ENCODE measurements around the gene HSPA4. TPM values are rescaled to one million over a fixed set of nuclear protein-coding genes. Genes with fewer than 3 reads are reported as not detected.

HSPA4 gene
- total and polyA plus RNA-seq, 4 donors: 33.0 to 102 (median 62.5) TPM

GRCh38 chr5:133062276-133062675 is 10.5 kb downstream of the HSPA4 start:
- TF ChIP-seq CTCF (IDR thresholded peaks at IDR 0.05; ENCODE audit: control extremely low read depth, extremely low read depth): no peak
- ATAC-seq (ENCODE audit: insufficient read depth, low FRiP score) (no peak), DNase-seq (no peak)
- Histone ChIP-seq H3K9ac (ENCODE audit: insufficient read depth in 1 of 2, low read length in 2 of 2) (no peak overlapping the region), H3K4me1 (ENCODE audit: control insufficient read depth in 5 of 5, insufficient read depth in 5 of 5, low read length in 5 of 5) (peaks cover 0 to 14% (median 4%) of the 10 kb centered on the region in 5 donors), H3K27me3 (ENCODE audit: control insufficient read depth in 3 of 3, insufficient read depth in 3 of 3, low read length in 2 of 3) (no peaks in the 10 kb centered on the region), H3K27ac (ENCODE audit: low read depth in 1 of 2, low read length in 1 of 2) (no peak overlapping the region), H3K9me3 (ENCODE audit: control insufficient read depth in 4 of 4, insufficient read depth in 3 of 4, low read length in 3 of 4) (no peaks in the 10 kb centered on the region), H3K36me3 (ENCODE audit: control insufficient read depth in 4 of 4, insufficient read depth in 4 of 4, low read length in 4 of 4) (peaks cover 2 to 12% (median 4%) of the 10 kb centered on the region in 4 donors), H3K4me3 (no peak overlapping the region)
- WGBS, 2 donors: 45 to 50% methylated on average over 1 of the region's 1 CpG

- H3K9ac ChIP-seq (ENCODE audit: insufficient read depth in 1 of 2, low read length in 2 of 2): no peak overlapping the region
- peaks cover 0 to 14% (median 4%) of the 10 kb centered on the region in 5 donors for H3K4me1 ChIP-seq (ENCODE audit: control insufficient read depth in 5 of 5, insufficient read depth in 5 of 5, low read length in 5 of 5)
- TF ChIP-seq CTCF (IDR thresholded peaks at IDR 0.05; ENCODE audit: control extremely low read depth, extremely low read depth): no peak
- ATAC-seq (ENCODE audit: insufficient read depth, low FRiP score) (no peak), DNase-seq (no peak)
- H3K27me3 ChIP-seq (ENCODE audit: control insufficient read depth in 3 of 3, insufficient read depth in 3 of 3, low read length in 2 of 3): no peaks in the 10 kb centered on the region
- no peak overlapping the region for H3K27ac ChIP-seq (ENCODE audit: low read depth in 1 of 2, low read length in 1 of 2)
- no peak overlapping the region for H3K4me3 ChIP-seq
- 86 to 88% methylated on average over 10 of the region's 10 CpGs for WGBS, 2 donors
- H3K9me3 ChIP-seq (ENCODE audit: control insufficient read depth in 4 of 4, insufficient read depth in 3 of 4, low read length in 3 of 4): no peaks in the 10 kb centered on the region
- H3K36me3 ChIP-seq (ENCODE audit: control insufficient read depth in 4 of 4, insufficient read depth in 4 of 4, low read length in 4 of 4): peaks cover 2 to 13% (median 10%) of the 10 kb centered on the region in 4 donors
Observed at GRCh38 chr5:133063965-133064364, 12.2 kb downstream of the HSPA4 start.

GRCh38 chr5:133065471-133065870 is 13.7 kb downstream of the HSPA4 start:
- H3K9ac ChIP-seq (ENCODE audit: insufficient read depth in 1 of 2, low read length in 2 of 2): no peak overlapping the region
- peaks cover 0 to 14% (median 4%) of the 10 kb centered on the region in 5 donors for H3K4me1 ChIP-seq (ENCODE audit: control insufficient read depth in 5 of 5, insufficient read depth in 5 of 5, low read length in 5 of 5)
- H3K4me3 ChIP-seq: no peak overlapping the region
- no peaks in the 10 kb centered on the region for H3K9me3 ChIP-seq (ENCODE audit: control insufficient read depth in 4 of 4, insufficient read depth in 3 of 4, low read length in 3 of 4)
- peaks cover 9 to 23% (median 15%) of the 10 kb centered on the region in 4 donors for H3K36me3 ChIP-seq (ENCODE audit: control insufficient read depth in 4 of 4, insufficient read depth in 4 of 4, low read length in 4 of 4)
- H3K27me3 ChIP-seq (ENCODE audit: control insufficient read depth in 3 of 3, insufficient read depth in 3 of 3, low read length in 2 of 3): no peaks in the 10 kb centered on the region
- 76 to 88% methylated on average over 1 of the region's 1 CpG for WGBS, 2 donors
- no peak for TF ChIP-seq CTCF (IDR thresholded peaks at IDR 0.05; ENCODE audit: control extremely low read depth, extremely low read depth)
- ATAC-seq (ENCODE audit: insufficient read depth, low FRiP score) (no peak), DNase-seq (peak in 2 of 3 donors; percentile 30 to 59)
- H3K27ac ChIP-seq (ENCODE audit: low read depth in 1 of 2, low read length in 1 of 2): no peak overlapping the region

- no peak for TF ChIP-seq CTCF (IDR thresholded peaks at IDR 0.05; ENCODE audit: control extremely low read depth, extremely low read depth)
- WGBS, 2 donors: 83 to 91% methylated on average over 2 of the region's 2 CpGs
- no peak for ATAC-seq (ENCODE audit: insufficient read depth, low FRiP score)
Observed at GRCh38 chr5:133066045-133066444, 14.2 kb downstream of the HSPA4 start.

More at GRCh38 chr5:133066045-133066444, 14.2 kb downstream of the HSPA4 start:
- no peak for DNase-seq
- Histone ChIP-seq H3K36me3 (ENCODE audit: control insufficient read depth in 4 of 4, insufficient read depth in 4 of 4, low read length in 4 of 4) (peaks cover 13 to 27% (median 16%) of the 10 kb centered on the region in 4 donors), H3K9me3 (ENCODE audit: control insufficient read depth in 4 of 4, insufficient read depth in 3 of 4, low read length in 3 of 4) (no peaks in the 10 kb centered on the region), H3K4me3 (no peak overlapping the region), H3K9ac (ENCODE audit: insufficient read depth in 1 of 2, low read length in 2 of 2) (no peak overlapping the region), H3K4me1 (ENCODE audit: control insufficient read depth in 5 of 5, insufficient read depth in 5 of 5, low read length in 5 of 5) (peaks cover 0 to 14% (median 4%) of the 10 kb centered on the region in 5 donors), H3K27me3 (ENCODE audit: control insufficient read depth in 3 of 3, insufficient read depth in 3 of 3, low read length in 2 of 3) (no peaks in the 10 kb centered on the region), H3K27ac (ENCODE audit: low read depth in 1 of 2, low read length in 1 of 2) (no peak overlapping the region)

Data from lung (tissue), 12 donors.